ENCODE data around the gene FIBIN. TPM values are rescaled to one million over a fixed set of nuclear protein-coding genes. Genes with fewer than 3 reads are reported as not detected.

Gene FIBIN
- total and polyA plus RNA-seq, 2 donors from 2014 or later, result 14.5 to 85.4 TPM

GRCh38 chr11:26947379-26947844 is 46.5 kb upstream of the FIBIN start:
- Histone ChIP-seq H3K4me3 (ENCODE audit: low read length in 3 of 3) (no peak overlapping the region), H3K27ac (ENCODE audit: low read depth in 2 of 2, low read length in 2 of 2) (no peak overlapping the region), H3K9me3 (ENCODE audit: control insufficient read depth in 2 of 3, insufficient read depth in 1 of 3, low read length in 3 of 3) (no peaks in the 10 kb centered on the region), H3K36me3 (ENCODE audit: control insufficient read depth in 2 of 3, insufficient read depth in 3 of 3, low read length in 3 of 3) (no peaks in the 10 kb centered on the region), H3K9ac (ENCODE audit: low read length in 3 of 3) (no peak overlapping the region), H3K4me1 (ENCODE audit: control insufficient read depth in 2 of 3, insufficient read depth in 2 of 3, low read depth in 1 of 3, low read length in 3 of 3) (peaks cover 0 to 6% (median 0%) of the 10 kb centered on the region in 3 donors), H3K27me3 (ENCODE audit: control insufficient read depth, insufficient read depth, low read length) (no peaks in the 10 kb centered on the region)
- DNase-seq, result peak in 1 of 5 donors; percentile 66
- no peak for TF ChIP-seq CTCF (IDR thresholded peaks at IDR 0.05; ENCODE audit: borderline replicate concordance, extremely low read depth, insufficient read depth)
- no peak for FAIRE-seq
- intact Hi-C loops (cut with DNase I), result no loop called here

- no peak for TF ChIP-seq CTCF (IDR thresholded peaks at IDR 0.05; ENCODE audit: borderline replicate concordance, extremely low read depth, insufficient read depth)
- Histone ChIP-seq H3K27me3 (ENCODE audit: control insufficient read depth, insufficient read depth, low read length) (no peaks in the 10 kb centered on the region), H3K36me3 (ENCODE audit: control insufficient read depth in 2 of 3, insufficient read depth in 3 of 3, low read length in 3 of 3) (no peaks in the 10 kb centered on the region), H3K9ac (ENCODE audit: low read length in 3 of 3) (no peak overlapping the region), H3K27ac (ENCODE audit: low read depth in 2 of 2, low read length in 2 of 2) (no peak overlapping the region), H3K4me1 (ENCODE audit: control insufficient read depth in 2 of 3, insufficient read depth in 2 of 3, low read depth in 1 of 3, low read length in 3 of 3) (peaks cover 0 to 6% (median 0%) of the 10 kb centered on the region in 3 donors), H3K4me3 (ENCODE audit: low read length in 3 of 3) (no peak overlapping the region), H3K9me3 (ENCODE audit: control insufficient read depth in 2 of 3, insufficient read depth in 1 of 3, low read length in 3 of 3) (no peaks in the 10 kb centered on the region)
- intact Hi-C loops (cut with DNase I), result no loop called here
- no peak for FAIRE-seq
- DNase-seq, result no peak
Observed at GRCh38 chr11:26947904-26948639, 45.8 kb upstream of the FIBIN start.

- no peak for DNase-seq
- FAIRE-seq, result no peak
- TF ChIP-seq CTCF (IDR thresholded peaks at IDR 0.05; ENCODE audit: borderline replicate concordance, extremely low read depth, insufficient read depth), result no peak
- Histone ChIP-seq H3K4me3 (ENCODE audit: low read length in 3 of 3) (no peak overlapping the region), H3K27me3 (ENCODE audit: control insufficient read depth, insufficient read depth, low read length) (no peaks in the 10 kb centered on the region), H3K4me1 (ENCODE audit: control insufficient read depth in 2 of 3, insufficient read depth in 2 of 3, low read depth in 1 of 3, low read length in 3 of 3) (peaks cover 0 to 6% (median 0%) of the 10 kb centered on the region in 3 donors), H3K9me3 (ENCODE audit: control insufficient read depth in 2 of 3, insufficient read depth in 1 of 3, low read length in 3 of 3) (no peaks in the 10 kb centered on the region), H3K36me3 (ENCODE audit: control insufficient read depth in 2 of 3, insufficient read depth in 3 of 3, low read length in 3 of 3) (no peaks in the 10 kb centered on the region), H3K27ac (ENCODE audit: low read depth in 2 of 2, low read length in 2 of 2) (no peak overlapping the region), H3K9ac (ENCODE audit: low read length in 3 of 3) (no peak overlapping the region)
- intact Hi-C loops (cut with DNase I), result no loop called here
Observed at GRCh38 chr11:26948881-26949280, 45.0 kb upstream of the FIBIN start.
